D721Med (cell line): ENCODE results near the gene FER.

Experiments used
- DNase-seq: peaks from one replicate; pipeline ENCODE4 v3.0.0; 2011; ENCODE audit warnings: low spot score; ENCODE audit not compliant: insufficient read length
- FAIRE-seq: peaks from 2 replicates; lab custom pipeline; 2011; peaks lifted over from hg19 to GRCh38; lab: Jason Lieb, UNC
- TF ChIP-seq, protein P1 (sequence below): IDR thresholded peaks from 2 replicates; pipeline ENCODE4 v1.5.1; 2012; ENCODE audit warnings: mild to moderate bottlenecking, control low read depth; ENCODE audit not compliant: insufficient read depth; ENCODE audit errors: missing control alignments

The FER gene

DNA sequence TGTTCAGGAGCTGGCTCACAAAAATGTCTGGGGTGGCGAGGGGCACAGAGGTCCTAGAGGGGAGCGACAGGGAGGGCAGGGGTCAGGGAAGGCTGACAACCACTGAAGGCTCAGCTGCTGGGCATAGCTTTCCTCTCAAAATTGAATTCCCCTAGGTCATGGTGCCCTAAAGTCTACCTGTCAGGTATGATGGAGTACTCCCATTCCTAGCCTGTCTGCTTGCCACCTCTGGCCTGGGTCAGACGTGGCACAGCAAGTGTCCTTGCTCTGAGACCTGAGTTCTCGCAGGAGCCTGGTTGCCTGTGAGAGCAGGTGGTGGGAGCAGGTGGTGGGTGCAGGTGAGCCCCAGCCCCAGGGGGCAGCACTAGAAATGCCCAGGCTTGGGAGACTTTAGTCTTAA lies 486.7 kb downstream of the FER start:
- TF ChIP-seq, protein P1, sequence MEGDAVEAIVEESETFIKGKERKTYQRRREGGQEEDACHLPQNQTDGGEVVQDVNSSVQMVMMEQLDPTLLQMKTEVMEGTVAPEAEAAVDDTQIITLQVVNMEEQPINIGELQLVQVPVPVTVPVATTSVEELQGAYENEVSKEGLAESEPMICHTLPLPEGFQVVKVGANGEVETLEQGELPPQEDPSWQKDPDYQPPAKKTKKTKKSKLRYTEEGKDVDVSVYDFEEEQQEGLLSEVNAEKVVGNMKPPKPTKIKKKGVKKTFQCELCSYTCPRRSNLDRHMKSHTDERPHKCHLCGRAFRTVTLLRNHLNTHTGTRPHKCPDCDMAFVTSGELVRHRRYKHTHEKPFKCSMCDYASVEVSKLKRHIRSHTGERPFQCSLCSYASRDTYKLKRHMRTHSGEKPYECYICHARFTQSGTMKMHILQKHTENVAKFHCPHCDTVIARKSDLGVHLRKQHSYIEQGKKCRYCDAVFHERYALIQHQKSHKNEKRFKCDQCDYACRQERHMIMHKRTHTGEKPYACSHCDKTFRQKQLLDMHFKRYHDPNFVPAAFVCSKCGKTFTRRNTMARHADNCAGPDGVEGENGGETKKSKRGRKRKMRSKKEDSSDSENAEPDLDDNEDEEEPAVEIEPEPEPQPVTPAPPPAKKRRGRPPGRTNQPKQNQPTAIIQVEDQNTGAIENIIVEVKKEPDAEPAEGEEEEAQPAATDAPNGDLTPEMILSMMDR = no peak
- DNase-seq = no peak
- no peak for FAIRE-seq

DNA sequence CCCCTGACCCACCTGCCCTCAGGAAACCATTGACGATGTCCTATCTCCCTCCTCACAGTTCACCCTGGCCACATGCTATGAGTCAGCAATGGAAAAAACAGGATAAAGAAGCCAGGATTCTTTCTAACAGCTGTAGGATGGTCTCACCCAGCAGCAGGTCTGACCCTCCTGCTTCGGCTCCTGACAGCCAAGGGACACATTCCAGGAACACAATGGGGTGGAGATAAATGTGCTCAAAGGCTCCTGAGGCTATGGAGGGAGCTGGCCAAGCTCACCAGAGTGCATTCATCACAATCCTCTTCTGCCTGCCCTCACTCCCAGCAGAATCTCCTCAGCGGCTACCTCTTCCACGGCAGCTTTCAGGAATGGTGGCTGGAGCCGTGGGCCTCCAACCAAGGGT lies 491.8 kb downstream of the FER start:
- no peak for DNase-seq
- no peak for FAIRE-seq
- TF ChIP-seq, protein P1 = no peak

DNA sequence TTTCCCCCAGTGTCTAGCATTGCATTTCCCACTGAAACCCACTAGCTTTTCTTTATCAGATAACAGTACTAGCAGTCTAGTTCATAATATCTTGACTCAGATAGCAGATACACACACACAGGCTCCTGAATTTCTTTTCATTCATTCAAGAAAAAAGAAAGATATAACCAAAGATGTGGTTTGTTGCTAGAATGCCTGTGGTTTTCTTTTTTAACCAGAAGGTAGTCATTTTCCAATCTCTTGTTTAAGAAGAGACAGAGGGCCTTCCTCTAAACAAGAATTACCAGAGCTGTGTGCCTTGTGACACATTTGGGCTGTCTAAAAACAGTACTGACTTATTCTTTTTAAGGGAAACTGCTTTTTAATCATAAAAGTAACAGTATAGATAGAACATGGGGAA lies 494.8 kb downstream of the FER start:
- FAIRE-seq = no peak
- DNase-seq = no peak
- TF ChIP-seq, protein P1 = no peak

DNA sequence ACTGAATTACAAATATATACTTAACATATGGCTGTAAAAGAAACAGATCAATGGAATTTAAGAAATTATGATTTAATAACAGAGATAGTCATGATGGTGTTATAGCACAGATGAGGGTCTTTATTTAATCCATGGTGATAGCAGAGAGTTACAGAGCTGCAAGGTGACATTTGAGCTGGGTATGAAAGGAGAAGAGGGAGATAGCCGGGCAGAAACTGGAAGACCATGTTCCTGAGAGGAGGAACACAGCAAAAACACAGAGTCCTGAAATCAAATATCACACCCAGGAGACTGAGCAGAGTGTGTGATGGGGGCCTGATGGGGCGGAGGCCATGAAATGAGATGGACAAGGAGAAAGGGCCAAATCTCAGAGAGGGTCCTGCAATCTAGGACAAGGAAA lies 498.7 kb downstream of the FER start:
- TF ChIP-seq, protein P1 = no peak
- FAIRE-seq (no peak), DNase-seq (no peak)
